Prostate gland (tissue), 2 donors: Measurements from ENCODE around the gene INPP5A.

Experiments used
- CTCF ChIP-seq, 4 experiments: fragments of 200-600 bp in 2 of 4; fragments of 450-650 bp in 2 of 4; sonication (generic) in 2 of 4; IDR thresholded peaks; 1 replicate in 3 of 4; 2 replicates in 1 of 4; pipeline ENCODE4 v1.5.1; 2016 to 2019; ENCODE audit warnings: antibody characterized with exemption in 4 of 4, mild to moderate bottlenecking in 2 of 4, moderate library complexity in 2 of 4
- POLR2A ChIP-seq: fragments of 450-650 bp; IDR thresholded peaks from one replicate; pipeline ENCODE4 v1.6.1; 2016; ENCODE audit warnings: antibody characterized with exemption, mild to moderate bottlenecking
- POLR2AphosphoS5 ChIP-seq: sonication (generic); formaldehyde crosslinking; IDR thresholded peaks from one replicate; pipeline ENCODE4 v1.6.1; 2017; ENCODE audit warnings: antibody characterized with exemption

- TF ChIP-seq CTCF (IDR thresholded peaks at IDR 0.05), result no peak
- TF ChIP-seq POLR2A, result no peak
- no peak for TF ChIP-seq POLR2AphosphoS5
Observed at GRCh38 chr10:132609211-132609610, 71.6 kb downstream of the INPP5A start.
